Measurements from ENCODE around the gene TMSB4X.
"Not testable (repeated sequence)": the region's sequence is repeated elsewhere in the genome, so short reads cannot be mapped to it uniquely, and the experiment has no call there.

TMSB4X gene

GRCh38 chrX:12954376-12954775, 20.5 kb upstream of the TMSB4X start:
- FAIRE-seq (no peak), DNase-seq (ENCODE audit: insufficient read length, low spot score) (no peak)

GRCh38 chrX:12954981-12955380, 19.9 kb upstream of the TMSB4X start:
- no peak for DNase-seq (ENCODE audit: insufficient read length, low spot score)
- peak; percentile 95 for FAIRE-seq

DNA sequence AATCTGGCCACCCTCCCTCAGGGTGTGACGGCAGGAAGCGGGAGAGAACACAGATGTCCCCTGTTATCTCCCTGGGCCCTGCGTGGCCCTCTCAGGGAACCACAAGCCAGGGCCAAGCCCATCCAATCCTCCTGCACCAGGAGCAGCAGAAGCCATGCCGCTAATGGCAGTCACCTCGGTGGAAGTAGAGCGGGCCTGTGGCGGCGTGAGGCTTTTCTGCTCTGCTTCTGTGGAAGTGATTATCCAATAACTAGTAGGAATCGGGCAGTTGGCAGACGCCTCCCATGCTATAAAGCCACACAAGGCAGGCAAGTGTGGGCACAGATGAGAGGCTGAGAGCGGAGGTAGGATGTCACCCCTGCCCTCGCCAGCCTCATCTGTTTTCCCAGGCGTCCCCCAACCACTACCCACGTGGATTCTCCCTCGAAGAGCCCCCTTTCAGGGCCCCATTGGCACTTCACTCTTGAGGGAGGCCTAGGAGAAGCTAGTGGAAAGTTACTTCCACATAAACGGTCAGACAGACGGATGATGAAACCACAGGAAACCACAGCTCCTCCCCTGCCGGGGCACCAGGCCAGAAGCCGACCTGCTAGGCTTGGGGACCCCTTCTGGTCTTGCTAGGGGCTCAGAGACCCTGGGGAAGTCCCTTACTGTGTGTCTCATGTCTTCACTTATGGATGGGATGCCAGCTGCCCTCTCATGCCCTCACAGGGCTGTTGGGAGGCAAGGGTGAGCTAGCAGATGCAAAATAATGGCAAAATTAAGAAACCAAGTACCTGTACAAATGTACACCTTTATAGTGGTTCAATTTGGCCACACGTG, 18.8 kb upstream of the TMSB4X start:
- no peak for FAIRE-seq
- no peak for DNase-seq (ENCODE audit: insufficient read length, low spot score)

GRCh38 chrX:12956704-12957534, 18.0 kb upstream of the TMSB4X start:
- peak; percentile 100 for FAIRE-seq
- DNase-seq (ENCODE audit: insufficient read length, low spot score) = no peak

DNA sequence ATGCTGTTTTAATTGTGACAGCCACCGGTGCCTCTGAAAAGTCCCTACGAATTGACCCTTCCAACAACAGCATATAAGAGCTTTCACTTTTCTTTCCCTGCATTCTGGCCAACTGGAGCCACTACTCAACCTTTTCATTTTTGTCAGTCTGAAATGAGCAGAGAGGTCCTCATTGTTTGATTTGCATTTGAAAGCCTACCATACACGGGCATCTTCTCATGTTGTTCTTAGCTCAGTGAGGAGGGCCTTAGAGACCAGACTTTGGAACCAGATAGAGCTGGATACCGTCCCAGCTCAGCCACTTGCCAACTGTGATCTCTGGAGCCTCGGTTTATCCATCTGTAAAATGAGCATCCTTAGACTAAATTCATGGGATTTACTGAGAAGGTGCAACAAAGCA, 16.9 kb upstream of the TMSB4X start:
- FAIRE-seq (peak; percentile 99), DNase-seq (ENCODE audit: insufficient read length, low spot score) (no peak)

GRCh38 chrX:12958461-12958860, 16.4 kb upstream of the TMSB4X start:
- DNase-seq (ENCODE audit: insufficient read length, low spot score) (no peak), FAIRE-seq (no peak)

GRCh38 chrX:12961196-12961718, 13.7 kb upstream of the TMSB4X start:
- no peak for DNase-seq (ENCODE audit: insufficient read length, low spot score)
- peak; percentile 87 for FAIRE-seq

DNA sequence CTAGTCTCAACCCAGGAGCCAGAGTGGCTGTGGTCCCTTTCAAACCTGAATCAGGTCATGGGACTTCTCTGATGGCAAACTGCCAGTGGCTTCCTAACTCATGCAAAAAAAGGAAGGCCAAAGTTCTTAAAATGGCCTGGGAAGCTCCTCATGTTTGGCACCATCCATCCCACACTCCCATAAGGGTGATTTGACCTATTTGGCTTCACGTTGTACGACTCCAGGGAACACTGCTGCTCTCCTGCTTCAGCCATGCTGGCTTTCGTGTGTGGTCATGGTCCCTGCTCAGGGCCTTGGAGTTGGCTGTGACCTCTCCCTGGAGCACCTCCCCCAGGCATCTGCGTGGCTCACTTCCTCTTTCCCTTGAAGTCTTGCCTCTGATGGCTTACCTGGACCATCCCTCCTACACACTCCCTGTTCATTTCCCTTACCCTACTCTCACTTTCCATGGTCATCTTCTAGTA, 12.8 kb upstream of the TMSB4X start:
- FAIRE-seq (no peak), DNase-seq (ENCODE audit: insufficient read length, low spot score) (no peak)

GRCh38 chrX:12963210-12963850, 11.6 kb upstream of the TMSB4X start:
- not testable (repeated sequence) for DNase-seq (ENCODE audit: insufficient read length, low spot score); FAIRE-seq

- no peak for FAIRE-seq
Observed at GRCh38 chrX:12965131-12965940, 9.6 kb upstream of the TMSB4X start.

DNA sequence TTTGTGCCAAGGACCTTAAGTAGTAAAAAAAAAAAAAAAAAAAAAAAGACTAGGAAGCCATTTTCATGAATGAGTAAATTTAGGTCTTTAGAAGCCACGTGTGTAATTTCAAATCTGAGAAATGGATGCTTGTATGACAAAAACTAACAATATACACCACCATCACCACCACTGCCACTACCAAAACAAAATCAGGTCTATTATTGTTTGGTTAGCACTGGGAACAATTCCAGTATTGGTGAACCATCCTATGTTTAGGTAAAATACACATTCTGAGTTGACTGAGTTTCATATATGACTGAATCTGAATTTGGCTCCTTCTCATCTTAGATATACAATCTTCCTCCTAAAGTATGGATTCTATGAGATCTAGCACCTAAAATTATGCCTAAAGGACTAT, 8.8 kb upstream of the TMSB4X start:
- no peak for FAIRE-seq

More at GRCh38 chrX:12965131-12965940, 9.6 kb upstream of the TMSB4X start:
- no peak for DNase-seq (ENCODE audit: insufficient read length, low spot score)

DNA sequence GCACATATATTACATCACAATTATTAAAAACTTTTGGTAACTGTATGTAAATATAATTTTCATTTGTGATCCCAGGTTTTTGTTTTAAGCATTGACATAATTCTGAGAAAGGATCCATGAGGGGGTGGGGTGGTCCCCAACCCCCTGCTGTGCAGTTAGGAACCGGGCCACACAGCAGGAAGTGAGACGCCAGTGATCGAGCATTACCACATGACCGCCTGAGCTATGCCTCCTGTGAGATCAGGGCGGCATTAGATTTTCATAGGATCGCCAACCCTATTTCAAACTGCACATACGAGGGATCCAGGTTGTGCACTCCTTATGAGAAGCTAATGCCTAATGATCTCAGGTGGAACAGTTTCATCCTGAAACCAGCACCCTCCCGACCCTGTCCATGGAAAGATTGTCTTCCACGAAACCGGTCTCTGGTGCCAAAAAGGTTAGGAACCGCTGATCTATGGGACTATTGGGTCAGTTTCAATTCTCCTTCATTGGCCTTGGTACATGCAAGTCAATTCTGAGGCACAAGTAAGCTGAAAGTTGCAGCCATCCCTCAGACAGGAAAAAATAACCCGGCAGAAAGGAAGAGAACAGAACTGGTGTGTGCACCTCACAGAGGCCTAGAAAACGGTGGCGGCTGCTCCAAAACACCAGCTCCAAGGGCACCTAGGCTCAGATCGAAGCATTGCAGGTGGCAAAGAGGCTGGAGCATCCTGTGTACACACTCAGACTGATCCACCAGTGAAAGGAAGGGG, 7.0 kb upstream of the TMSB4X start:
- no peak for DNase-seq (ENCODE audit: insufficient read length, low spot score)
- FAIRE-seq = peak; percentile 66

More for the DNA sequence above, 8.8 kb upstream of the TMSB4X start:
- no peak for DNase-seq (ENCODE audit: insufficient read length, low spot score)

DNA sequence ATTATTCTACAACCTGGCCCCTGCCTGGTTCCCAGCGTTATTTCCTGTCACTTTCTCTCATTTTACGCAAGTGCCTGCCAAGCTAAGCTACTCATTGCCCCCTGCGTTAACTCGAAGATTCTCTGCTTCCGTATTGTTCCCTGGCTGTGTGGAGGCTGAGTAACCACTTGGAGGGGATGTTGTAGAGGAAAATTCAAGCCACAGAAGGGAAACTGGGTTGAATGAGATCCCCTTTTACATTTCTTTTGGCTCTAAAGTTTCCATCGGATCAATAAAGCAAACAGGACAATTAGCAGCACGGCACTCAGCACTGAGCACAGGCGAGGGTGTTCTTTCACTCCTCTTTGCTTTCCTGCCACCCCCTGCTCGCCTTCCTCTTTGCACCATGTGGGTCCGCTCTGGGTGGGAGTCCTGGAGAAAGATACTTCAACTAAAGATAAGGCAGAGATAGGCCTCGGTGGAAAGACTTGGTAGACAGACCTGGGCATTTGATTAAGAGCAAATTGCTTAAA, 4.2 kb upstream of the TMSB4X start:
- peak; percentile 90 for FAIRE-seq
- DNase-seq (ENCODE audit: insufficient read length, low spot score) = no peak

DNA sequence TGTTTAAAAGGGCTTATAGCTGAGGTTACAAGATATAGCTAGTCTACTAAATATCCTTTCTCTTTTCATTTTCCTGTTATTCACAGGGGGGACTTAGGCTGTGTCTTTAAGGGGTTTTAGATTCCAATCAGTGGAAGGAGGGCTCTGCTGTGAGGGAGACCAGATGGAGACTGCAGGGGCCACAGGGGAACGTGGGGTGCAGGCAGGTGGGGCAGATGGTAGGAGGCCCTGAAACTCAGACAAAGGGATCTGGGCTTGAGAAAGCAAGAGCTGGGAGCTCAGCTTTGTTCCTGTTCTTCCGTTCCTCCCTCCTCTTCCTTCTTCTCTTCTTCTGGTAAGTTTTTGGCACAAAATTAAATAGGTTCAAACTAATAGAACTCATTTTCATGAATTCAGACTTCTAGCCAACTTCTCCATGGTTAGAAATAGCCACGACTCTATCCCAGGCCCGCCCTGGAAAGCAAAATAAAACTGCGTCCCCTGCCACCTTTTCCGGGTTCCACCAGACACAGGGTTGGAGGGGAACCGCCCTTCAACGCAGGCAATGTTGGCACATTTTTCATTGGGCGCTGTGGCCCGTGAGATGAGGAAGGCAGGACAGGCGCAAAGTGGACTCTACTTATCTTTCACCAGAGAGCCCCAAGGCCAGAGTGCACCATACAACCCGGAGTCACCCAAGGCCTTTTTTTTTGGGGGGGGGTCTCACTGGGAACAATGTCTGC, 3.5 kb upstream of the TMSB4X start:
- FAIRE-seq = peak; percentile 35

GRCh38 chrX:12972243-12972642, 2.7 kb upstream of the TMSB4X start:
- peak; percentile 68 for FAIRE-seq
- DNase-seq (ENCODE audit: insufficient read length, low spot score) = no peak

More for the DNA sequence above, 3.5 kb upstream of the TMSB4X start:
- DNase-seq (ENCODE audit: insufficient read length, low spot score) = no peak

- FAIRE-seq (peak; percentile 92), DNase-seq (ENCODE audit: insufficient read length, low spot score) (no peak)
Observed at GRCh38 chrX:12972878-12973560, 1.9 kb upstream of the TMSB4X start.

DNA sequence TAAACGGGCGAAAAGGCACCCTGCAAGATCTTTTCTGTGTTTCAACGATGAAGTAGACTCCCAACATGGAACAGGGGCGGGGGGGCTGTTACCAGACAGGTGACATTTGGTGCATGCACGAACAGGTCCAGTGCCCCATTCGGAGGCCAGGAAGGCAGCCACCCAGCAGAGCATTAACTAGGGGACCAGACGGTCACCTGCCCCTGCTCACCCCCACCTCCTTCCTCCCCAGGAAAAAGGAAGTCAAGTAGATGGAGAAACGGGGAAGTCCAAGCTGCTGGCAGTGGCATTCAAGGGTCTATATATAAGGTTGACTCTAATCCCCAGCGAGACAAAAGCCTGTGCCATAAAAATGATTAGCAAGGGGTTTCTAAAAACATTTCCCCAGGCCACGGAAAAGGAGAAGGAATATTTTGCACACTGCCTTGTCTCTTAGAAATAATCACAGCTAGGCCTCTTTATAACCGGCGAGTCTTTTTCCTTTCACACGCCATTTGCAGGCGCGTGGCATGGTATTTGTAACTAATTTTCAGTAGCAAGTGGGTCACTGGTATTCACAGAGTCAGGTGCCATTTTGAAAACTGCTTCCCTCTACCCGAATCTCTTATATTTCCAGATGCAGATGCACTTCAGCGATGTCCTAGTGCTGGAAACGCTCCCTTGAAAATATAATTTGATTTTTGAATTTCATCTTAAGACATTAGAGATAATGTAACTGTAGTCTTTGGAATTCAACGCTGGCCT, 1.2 kb upstream of the TMSB4X start:
- FAIRE-seq = no peak
- DNase-seq (ENCODE audit: insufficient read length, low spot score) = no peak

All from GM19239 (cell line).